Natural killer cell (primary cell): Measurements from ENCODE around the gene CTRB2. TPM values are rescaled to one million over a fixed set of nuclear protein-coding genes. Genes with fewer than 3 reads are reported as not detected.

Experiments used
- ATAC-seq, 3 donors: fragments of 150-1000 bp in 2 of 3; fragments of 200-7000 bp in 1 of 3; cut with Tn5 transposase; 1 replicate in 1 of 3; 2 replicates in 2 of 3; pipeline ENCODE4 v1.10.0; 2021; ENCODE audit warnings: mild to moderate bottlenecking in 2 of 3, moderate library complexity in 2 of 3
- DNase-seq, 2 donors: peaks; one replicate each; pipeline versions ENCODE4 v3.0.0 to v3.0.0-alpha.2; 2013 to 2021; ENCODE audit warnings: mixed read lengths in 1 of 2
- H3K27ac ChIP-seq: one replicate; pipeline ENCODE4 v1.5.1; 2013; ENCODE audit warnings: mild to moderate bottlenecking, low read length
- H3K27me3 ChIP-seq: one replicate; pipeline ENCODE4 v1.6.1; 2013; ENCODE audit warnings: low read length; ENCODE audit not compliant: control insufficient read depth, insufficient read depth
- H3K36me3 ChIP-seq: one replicate; pipeline ENCODE4 v1.6.1; 2013; ENCODE audit warnings: low read length; ENCODE audit not compliant: control insufficient read depth, insufficient read depth
- H3K4me1 ChIP-seq: one replicate; pipeline ENCODE4 v1.6.1; 2013; ENCODE audit warnings: low read length; ENCODE audit not compliant: control insufficient read depth, insufficient read depth
- H3K4me3 ChIP-seq: one replicate; pipeline ENCODE4 v1.5.1; 2013; ENCODE audit warnings: low read length
- H3K9me3 ChIP-seq: one replicate; pipeline ENCODE4 v1.6.1; 2013; ENCODE audit warnings: low read length; ENCODE audit not compliant: control insufficient read depth, insufficient read depth
- H3K27ac Mint-ChIP-seq, 2 donors: one replicate each; pipeline ENCODE4 v1.8.0; 2022; ENCODE audit warnings: mild to moderate bottlenecking in 2 of 2, mixed read lengths in 2 of 2, moderate library complexity in 1 of 2
- H3K27me3 Mint-ChIP-seq, 2 donors: one replicate each; pipeline ENCODE4 v1.8.0; 2022; ENCODE audit warnings: low read depth in 2 of 2, mixed read lengths in 2 of 2
- H3K36me3 Mint-ChIP-seq: one replicate; pipeline ENCODE4 v1.8.0; 2022; ENCODE audit warnings: mixed read lengths
- H3K4me1 Mint-ChIP-seq, 2 donors: one replicate each; pipeline ENCODE4 v1.8.0; 2022; ENCODE audit warnings: mixed read lengths in 2 of 2
- H3K4me3 Mint-ChIP-seq: one replicate; pipeline ENCODE4 v1.8.0; 2022; ENCODE audit warnings: mild to moderate bottlenecking, moderate library complexity, mixed read lengths
- H3K9me3 Mint-ChIP-seq, 2 donors: one replicate each; pipeline ENCODE4 v1.8.0; 2022; ENCODE audit warnings: mixed read lengths in 2 of 2
- CTCF ChIP-seq: fragments of 200-600 bp; IDR thresholded peaks from one replicate; pipeline ENCODE4 v1.8.0; 2022; ENCODE audit warnings: antibody characterized with exemption
- WGBS: methylation state at CpG from one replicate; pipeline ENCODE4 v1.1.7; 2013; ENCODE audit warnings: missing lambda C conversion rate; ENCODE audit not compliant: insufficient coverage; 5-methylcytosine and 5-hydroxymethylcytosine counted together
- intact Hi-C: fragments of 100-400 bp; cut with micrococcal nuclease; formaldehyde crosslinking; loops from one replicate; pipeline ENCODE4 v1.14.2; 2022
- total RNA-seq, 4 donors: library from RNA; stranded (reverse); fragments of 120-200 nt in 1 of 4; gene quantifications; one replicate each; pipeline versions ENCODE4 v1.2.3 to v1.2.4, GENCODE V29; 2013 to 2022

CTRB2 gene
- total RNA-seq, 3 donors from 2014 or later (not counting 1 experiment from before 2014, with no cell fraction given), result not detected

GRCh38 chr16:75237398-75238131 is 30.6 kb upstream of the CTRB2 start:
- intact Hi-C loops, result no loop called here
- H3K27me3 ChIP-seq, result peaks cover 8% of the 10 kb centered on the region
- no peaks in the 10 kb centered on the region for H3K36me3 Mint-ChIP-seq
- H3K4me1 ChIP-seq, result peaks cover 15% of the 10 kb centered on the region
- ATAC-seq, result no peak
- H3K9me3 Mint-ChIP-seq, result no peaks in the 10 kb centered on the region
- no peak for TF ChIP-seq CTCF
- no peaks in the 10 kb centered on the region for H3K36me3 ChIP-seq
- H3K4me1 Mint-ChIP-seq, result peaks cover 0 to 18% of the 10 kb centered on the region in 2 donors
- H3K4me3 Mint-ChIP-seq, result no peak overlapping the region
- no peak overlapping the region for H3K4me3 ChIP-seq
- no peak for DNase-seq
- H3K27ac Mint-ChIP-seq, result no peak overlapping the region
- H3K27me3 Mint-ChIP-seq, result peaks cover 9 to 21% of the 10 kb centered on the region in 2 donors
- H3K27ac ChIP-seq, result no peak overlapping the region
- no peaks in the 10 kb centered on the region for H3K9me3 ChIP-seq
- 86% methylated on average over 18 of the region's 18 CpGs for WGBS

DNA sequence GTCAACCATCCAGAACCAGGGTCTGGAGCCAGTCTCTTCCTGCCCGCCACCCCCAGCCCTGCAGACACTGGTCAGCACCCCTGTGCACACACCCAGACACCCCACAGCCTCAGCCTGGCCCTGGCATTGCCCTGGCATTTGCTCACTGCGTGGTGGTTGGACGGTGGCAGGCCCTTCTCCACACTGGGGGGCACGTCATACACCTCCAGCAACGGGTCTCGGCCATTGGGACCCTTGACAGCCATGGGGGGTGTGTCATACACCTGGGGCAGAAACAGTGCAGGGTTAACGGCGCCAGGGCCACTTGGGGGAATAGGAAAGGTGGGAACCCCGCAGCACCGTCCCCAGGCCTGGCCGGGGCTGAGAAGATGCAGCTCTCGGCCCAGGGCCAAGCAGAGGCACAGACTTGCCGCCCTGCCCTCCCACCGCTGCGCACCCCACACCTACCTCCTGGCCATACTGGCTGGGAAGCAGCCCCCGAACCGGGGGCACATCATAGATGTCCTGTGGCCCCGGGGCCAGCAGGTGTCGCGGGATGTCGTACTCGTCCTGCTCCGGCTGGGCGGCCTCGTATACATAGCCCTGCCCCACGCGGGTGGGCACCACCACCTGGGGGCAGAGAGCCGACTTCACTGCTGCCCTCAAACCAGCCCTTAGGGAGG is 29.9 kb upstream of the CTRB2 start:
- Histone ChIP-seq H3K9me3 (no peaks in the 10 kb centered on the region), H3K4me1 (peaks cover 15% of the 10 kb centered on the region), H3K36me3 (no peaks in the 10 kb centered on the region), H3K27me3 (peaks cover 8% of the 10 kb centered on the region), H3K4me3 (no peak overlapping the region), H3K27ac (no peak overlapping the region)
- DNase-seq, result no peak
- intact Hi-C loops, result no loop called here
- TF ChIP-seq CTCF, result no peak
- Mint-ChIP-seq H3K27me3 (peaks cover 9 to 16% of the 10 kb centered on the region in 2 donors), H3K4me3 (no peak overlapping the region), H3K9me3 (no peaks in the 10 kb centered on the region), H3K36me3 (no peaks in the 10 kb centered on the region), H3K27ac (no peak overlapping the region), H3K4me1 (peaks cover 0 to 18% of the 10 kb centered on the region in 2 donors)
- WGBS, result 93% methylated on average over 28 of the region's 28 CpGs
- ATAC-seq, result no peak

DNA sequence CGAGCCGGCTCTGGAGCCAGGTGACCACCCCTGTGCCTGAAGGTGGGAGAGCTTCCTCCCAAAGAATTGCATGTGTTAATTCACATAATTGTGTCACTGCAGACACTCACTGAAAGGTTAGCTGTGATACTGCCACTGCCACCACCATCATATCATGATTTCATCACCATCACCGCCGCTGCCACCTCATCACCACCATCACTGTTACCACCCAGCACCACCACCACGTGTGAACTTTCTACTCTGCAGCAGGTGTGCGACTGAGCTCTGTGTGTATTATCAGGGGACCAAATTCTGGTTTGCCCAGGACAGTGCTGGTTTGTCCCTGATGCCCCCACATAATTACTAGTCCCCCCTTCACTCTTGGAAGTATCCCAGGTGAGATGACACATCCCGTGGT is 29.3 kb upstream of the CTRB2 start:
- H3K36me3 Mint-ChIP-seq, result no peaks in the 10 kb centered on the region
- TF ChIP-seq CTCF, result no peak
- ATAC-seq (peak in 2 of 3 donors; percentile 55 to 63), DNase-seq (no peak)
- Histone ChIP-seq H3K9me3 (no peaks in the 10 kb centered on the region), H3K4me3 (no peak overlapping the region), H3K4me1 (peaks cover 15% of the 10 kb centered on the region), H3K36me3 (no peaks in the 10 kb centered on the region), H3K27me3 (peaks cover 8% of the 10 kb centered on the region), H3K27ac (no peak overlapping the region)
- H3K4me3 Mint-ChIP-seq, result no peak overlapping the region
- peaks cover 0 to 18% of the 10 kb centered on the region in 2 donors for H3K4me1 Mint-ChIP-seq
- peaks cover 9 to 16% of the 10 kb centered on the region in 2 donors for H3K27me3 Mint-ChIP-seq
- no peak overlapping the region for H3K27ac Mint-ChIP-seq
- 64% methylated on average over 7 of the region's 7 CpGs for WGBS
- intact Hi-C loops, result no loop called here
- no peaks in the 10 kb centered on the region for H3K9me3 Mint-ChIP-seq
